Measurements from ENCODE around the gene PITPNM1. TPM values are rescaled to one million over a fixed set of nuclear protein-coding genes. Genes with fewer than 3 reads are reported as not detected.

Gene PITPNM1
- total and polyA plus RNA-seq, 12 donors: 16.4 to 146 (median 53.3) TPM

DNA sequence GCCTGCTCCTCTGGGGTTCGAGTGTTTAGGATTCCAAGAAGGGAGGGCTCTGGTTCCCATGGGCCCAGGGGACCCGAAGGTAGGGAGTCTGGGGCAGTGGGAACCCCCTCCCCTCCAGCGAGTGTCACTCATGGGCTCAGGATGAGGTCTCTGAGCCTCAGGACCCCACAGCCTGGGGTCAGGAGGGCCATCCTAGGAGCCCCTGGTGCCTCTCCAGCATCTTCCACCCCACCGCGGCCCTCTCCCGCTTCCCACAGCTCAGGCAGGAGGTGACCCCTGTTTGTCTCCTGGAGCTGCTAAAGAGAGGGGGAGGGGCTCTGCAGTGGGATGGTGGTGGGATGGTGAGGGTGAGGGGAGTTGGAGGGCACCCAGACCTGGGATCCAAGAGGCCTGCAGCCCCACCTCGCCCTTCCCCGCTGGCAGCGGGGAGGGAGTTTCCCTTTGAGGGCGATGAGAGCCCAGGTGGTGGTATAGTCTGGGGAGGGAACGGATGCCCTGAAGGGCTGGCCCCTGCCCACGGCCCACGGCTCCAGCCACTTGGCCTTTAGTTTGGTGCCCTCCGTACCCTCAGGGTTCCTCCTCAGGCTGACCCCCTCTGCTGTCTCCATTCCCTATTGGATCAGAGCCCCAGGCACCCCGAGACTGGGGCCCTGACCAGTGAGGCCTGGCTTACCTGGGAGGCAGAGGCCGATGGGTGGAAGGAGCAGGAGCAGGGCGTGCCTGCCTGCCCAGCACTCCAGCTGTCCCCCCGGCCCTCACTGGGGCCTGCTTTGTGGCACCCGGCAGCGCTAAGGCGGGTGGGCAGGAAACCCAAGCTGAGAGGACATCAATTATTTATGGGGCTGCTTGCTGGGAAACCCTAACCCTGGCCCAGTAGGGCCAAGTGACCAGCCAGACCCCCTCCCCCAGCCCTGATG is 51.1 kb downstream of the PITPNM1 start:
- no peak overlapping the region for H3K4me3 ChIP-seq
- H3K27me3 ChIP-seq: no peaks in the 10 kb centered on the region
- TF ChIP-seq POLR2A (IDR thresholded peaks at IDR 0.05): no peak
- TF ChIP-seq, protein P1, sequence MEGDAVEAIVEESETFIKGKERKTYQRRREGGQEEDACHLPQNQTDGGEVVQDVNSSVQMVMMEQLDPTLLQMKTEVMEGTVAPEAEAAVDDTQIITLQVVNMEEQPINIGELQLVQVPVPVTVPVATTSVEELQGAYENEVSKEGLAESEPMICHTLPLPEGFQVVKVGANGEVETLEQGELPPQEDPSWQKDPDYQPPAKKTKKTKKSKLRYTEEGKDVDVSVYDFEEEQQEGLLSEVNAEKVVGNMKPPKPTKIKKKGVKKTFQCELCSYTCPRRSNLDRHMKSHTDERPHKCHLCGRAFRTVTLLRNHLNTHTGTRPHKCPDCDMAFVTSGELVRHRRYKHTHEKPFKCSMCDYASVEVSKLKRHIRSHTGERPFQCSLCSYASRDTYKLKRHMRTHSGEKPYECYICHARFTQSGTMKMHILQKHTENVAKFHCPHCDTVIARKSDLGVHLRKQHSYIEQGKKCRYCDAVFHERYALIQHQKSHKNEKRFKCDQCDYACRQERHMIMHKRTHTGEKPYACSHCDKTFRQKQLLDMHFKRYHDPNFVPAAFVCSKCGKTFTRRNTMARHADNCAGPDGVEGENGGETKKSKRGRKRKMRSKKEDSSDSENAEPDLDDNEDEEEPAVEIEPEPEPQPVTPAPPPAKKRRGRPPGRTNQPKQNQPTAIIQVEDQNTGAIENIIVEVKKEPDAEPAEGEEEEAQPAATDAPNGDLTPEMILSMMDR (IDR thresholded peaks at IDR 0.05): no peak
- DNase-seq: no peak
- no peaks in the 10 kb centered on the region for H3K36me3 ChIP-seq (replicated peaks in 1 of 2)
- 73 to 93% (median 84%) methylated on average over 4 to 21 of the region's 21 CpGs for WGBS, 4 donors
- H3K27ac ChIP-seq: no peak overlapping the region
- H3K9me3 ChIP-seq (replicated peaks in 1 of 3): no peaks in the 10 kb centered on the region
- H3K4me1 ChIP-seq (replicated peaks in 1 of 2): no peaks in the 10 kb centered on the region
- intact Hi-C loops (cut with DNase I): no loop called here

DNA sequence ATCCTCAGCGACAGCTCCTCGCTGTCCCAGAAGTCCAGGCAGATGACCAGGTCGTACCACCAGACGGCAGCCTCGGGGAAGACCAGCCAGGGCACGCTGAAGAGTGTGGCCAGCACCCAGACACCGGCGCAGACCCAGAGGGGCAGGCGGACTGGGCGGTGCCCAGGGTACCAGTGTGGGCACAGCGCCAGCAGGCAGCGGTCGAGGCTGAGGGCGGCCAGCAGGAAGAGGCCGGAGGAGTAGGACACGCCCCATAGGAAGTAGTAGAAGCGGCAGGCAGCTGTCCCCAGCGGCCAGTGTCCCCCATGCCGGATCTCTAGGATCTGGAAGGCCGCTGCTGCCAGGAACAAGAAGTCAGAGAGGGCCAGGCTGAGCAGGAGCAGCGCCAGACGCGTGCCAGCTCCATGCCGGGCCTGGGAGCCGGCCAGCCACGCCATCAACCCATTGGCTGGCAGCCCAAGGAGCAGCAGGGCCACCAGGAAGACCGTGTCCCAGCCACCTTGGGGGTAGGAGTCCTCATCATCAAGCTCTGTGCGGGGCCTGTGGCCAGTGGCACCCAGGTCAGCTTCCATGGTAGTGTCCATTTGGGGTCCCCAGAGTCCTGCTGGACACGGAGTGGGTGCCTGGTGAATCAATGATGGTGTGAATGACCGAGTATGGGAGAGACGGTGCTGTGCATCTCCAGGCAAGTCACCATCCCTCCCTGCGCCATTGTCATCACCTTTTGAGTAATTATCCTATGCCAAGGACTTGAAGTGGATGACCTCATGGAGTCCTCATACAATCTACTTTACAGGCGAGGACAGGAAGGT is 52.8 kb downstream of the PITPNM1 start, which contains the start of gene GPR152:
GPR152 (minus strand) TSS at position 589 of the 812 bp plus-strand sequence; CDS start at position 584, 5 bp downstream.
- no peaks in the 10 kb centered on the region for H3K36me3 ChIP-seq (replicated peaks in 1 of 2)
- no peak for TF ChIP-seq POLR2A (IDR thresholded peaks at IDR 0.05)
- TF ChIP-seq, protein P1 (IDR thresholded peaks at IDR 0.05): peak in 2 of 6 experiments; percentile 14 to 18
- WGBS, 4 donors: 76 to 91% (median 80%) methylated on average over 15 to 33 of the region's 33 CpGs
- intact Hi-C loops (cut with DNase I): no loop called here
- H3K27me3 ChIP-seq: no peaks in the 10 kb centered on the region
- H3K9me3 ChIP-seq (replicated peaks in 1 of 3): no peaks in the 10 kb centered on the region
- H3K4me3 ChIP-seq: no peak within 1 kb of the TSS
- peak within 1 kb of the TSS in 1 of 5 donors; percentile 58 for H3K27ac ChIP-seq
- DNase-seq: peak in 5 of 7 donors; percentile 34 to 61 (median 40)
- no peaks in the 10 kb centered on the region for H3K4me1 ChIP-seq (replicated peaks in 1 of 2)

DNA sequence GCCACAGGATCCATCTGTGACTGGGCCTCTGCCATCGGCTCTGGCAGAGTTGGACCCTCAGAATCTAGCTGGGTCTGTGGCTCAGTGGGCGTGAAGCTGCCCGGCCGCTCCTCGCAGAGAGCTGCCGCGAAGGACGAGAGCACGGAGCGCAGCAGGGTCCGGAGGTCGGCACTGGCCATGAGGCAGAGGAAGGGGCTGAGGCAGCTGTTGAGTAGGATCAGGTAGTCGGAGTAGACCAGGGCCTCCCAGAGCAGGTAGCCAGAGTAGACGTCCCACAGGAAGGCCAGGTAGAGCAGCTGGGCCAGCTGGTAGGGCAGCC is 53.5 kb downstream of the PITPNM1 start:
- Histone ChIP-seq H3K4me3 (no peak overlapping the region), H3K9me3 (replicated peaks in 1 of 3) (no peaks in the 10 kb centered on the region), H3K27ac (no peak overlapping the region), H3K27me3 (no peaks in the 10 kb centered on the region), H3K36me3 (replicated peaks in 1 of 2) (no peaks in the 10 kb centered on the region), H3K4me1 (replicated peaks in 1 of 2) (no peaks in the 10 kb centered on the region)
- TF ChIP-seq, protein P1 (IDR thresholded peaks at IDR 0.05): no peak
- TF ChIP-seq POLR2A (IDR thresholded peaks at IDR 0.05): no peak
- no peak for DNase-seq
- intact Hi-C loops (cut with DNase I): no loop called here
- 91 to 94% (median 92%) methylated on average over 12 to 14 of the region's 14 CpGs for WGBS, 4 donors

Measured in adrenal gland (tissue), 12 donors.